Measurements from ENCODE around the gene PALLD. TPM values are rescaled to one million over a fixed set of nuclear protein-coding genes. Genes with fewer than 3 reads are reported as not detected.

The PALLD gene
- total and polyA plus RNA-seq, 3 donors from 2014 or later = 138 to 156 (median 146) TPM

GRCh38 chr4:168751263-168752225 lies 254.7 kb downstream of the PALLD start:
- no peaks in the 10 kb centered on the region for H3K9me3 ChIP-seq
- intact Hi-C loops (cut with DNase I; ENCODE audit: low total_unique reads) = no loop called here
- 77 to 89% methylated on average over 12 of the region's 12 CpGs for WGBS, 2 donors

DNA sequence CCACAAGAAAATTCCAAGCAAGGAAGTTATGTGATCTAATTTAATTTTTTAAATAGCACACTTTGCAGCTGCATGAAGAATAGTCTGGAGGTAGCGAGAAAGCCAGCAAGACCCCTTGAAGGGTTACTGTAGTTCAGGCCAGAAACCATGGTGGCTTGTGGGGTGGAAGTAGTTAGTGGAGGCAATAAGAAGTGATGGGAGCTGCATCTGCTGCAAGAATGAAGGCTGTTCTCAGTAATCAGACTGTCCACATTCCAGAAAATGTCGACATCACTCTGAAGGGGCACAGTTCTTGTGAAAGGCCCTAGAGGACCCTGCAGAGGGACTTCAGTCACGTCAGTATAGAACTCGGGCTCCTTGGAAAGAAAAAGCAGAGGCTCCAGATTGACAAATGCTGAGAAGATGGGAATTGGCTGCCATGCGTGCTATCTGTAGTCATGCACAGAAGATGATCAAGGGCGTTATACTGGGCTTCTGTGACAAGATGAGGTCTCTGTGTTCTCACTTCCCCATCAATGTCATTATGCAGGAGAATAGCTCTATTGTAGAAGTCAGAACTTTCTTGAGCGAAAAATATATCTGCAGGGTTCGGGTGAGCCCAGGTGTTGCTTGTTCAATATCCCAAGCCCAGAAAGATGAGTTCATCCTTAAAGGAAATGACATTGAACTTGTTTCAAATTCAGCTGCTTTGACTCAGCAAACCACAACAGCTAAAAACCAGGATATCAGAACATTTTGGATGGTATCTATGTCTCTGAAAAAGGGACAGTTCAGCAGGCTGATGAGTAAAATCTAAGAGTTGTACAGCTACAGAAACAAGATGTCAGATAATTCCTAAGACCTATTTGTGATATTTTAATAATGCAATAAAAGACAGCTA lies 259.0 kb downstream of the PALLD start:
- 86 to 92% methylated on average over 8 of the region's 8 CpGs for WGBS, 2 donors
- H3K27me3 ChIP-seq = no peaks in the 10 kb centered on the region
- H3K27ac ChIP-seq = no peak overlapping the region
- H3K36me3 ChIP-seq (ENCODE audit: low read depth, missing control alignments) = no peaks in the 10 kb centered on the region
- TF ChIP-seq CTCF (IDR thresholded peaks at IDR 0.05) = no peak
- TF ChIP-seq POLR2A (IDR thresholded peaks at IDR 0.05) = no peak
- no peaks in the 10 kb centered on the region for H3K4me1 ChIP-seq
- H3K4me3 ChIP-seq = no peak overlapping the region
- intact Hi-C loops (cut with DNase I; ENCODE audit: low total_unique reads) = no loop called here
- DNase-seq = no peak
- H3K9me3 ChIP-seq = no peaks in the 10 kb centered on the region

More at GRCh38 chr4:168751263-168752225, 254.7 kb downstream of the PALLD start:
- no peak overlapping the region for H3K4me3 ChIP-seq
- H3K36me3 ChIP-seq (ENCODE audit: low read depth, missing control alignments) = no peaks in the 10 kb centered on the region
- no peak overlapping the region for H3K27ac ChIP-seq
- DNase-seq = no peak
- no peaks in the 10 kb centered on the region for H3K27me3 ChIP-seq
- TF ChIP-seq POLR2A (IDR thresholded peaks at IDR 0.05) = no peak
- no peak for TF ChIP-seq CTCF (IDR thresholded peaks at IDR 0.05)
- H3K4me1 ChIP-seq = no peaks in the 10 kb centered on the region

DNA sequence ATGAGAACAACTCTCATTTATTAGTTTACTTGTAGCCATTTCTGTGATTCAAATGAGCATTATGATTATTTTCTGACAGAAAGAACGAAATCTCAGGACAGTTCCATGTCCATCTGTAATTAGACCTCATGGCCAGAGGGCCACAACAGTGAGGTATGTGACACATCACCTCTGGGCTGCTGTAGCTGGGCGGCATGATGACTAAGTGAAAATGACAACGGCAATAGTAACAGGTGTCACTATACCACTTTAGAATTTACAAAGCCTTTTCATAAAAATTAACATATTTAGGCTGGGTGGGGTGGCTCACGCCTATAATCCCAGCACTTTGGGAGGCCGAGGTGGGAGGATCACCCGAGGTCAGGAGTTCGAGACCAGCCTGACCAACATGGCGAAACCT lies 260.6 kb downstream of the PALLD start:
- intact Hi-C loops (cut with DNase I; ENCODE audit: low total_unique reads) = no loop called here
- no peaks in the 10 kb centered on the region for H3K9me3 ChIP-seq
- H3K4me1 ChIP-seq = no peaks in the 10 kb centered on the region
- 90 to 94% methylated on average over 8 of the region's 8 CpGs for WGBS, 2 donors
- no peaks in the 10 kb centered on the region for H3K36me3 ChIP-seq (ENCODE audit: low read depth, missing control alignments)
- H3K27ac ChIP-seq = no peak overlapping the region
- H3K27me3 ChIP-seq = no peaks in the 10 kb centered on the region
- no peak overlapping the region for H3K4me3 ChIP-seq
- DNase-seq = no peak
- TF ChIP-seq CTCF (IDR thresholded peaks at IDR 0.05) = no peak
- TF ChIP-seq POLR2A (IDR thresholded peaks at IDR 0.05) = no peak

DNA sequence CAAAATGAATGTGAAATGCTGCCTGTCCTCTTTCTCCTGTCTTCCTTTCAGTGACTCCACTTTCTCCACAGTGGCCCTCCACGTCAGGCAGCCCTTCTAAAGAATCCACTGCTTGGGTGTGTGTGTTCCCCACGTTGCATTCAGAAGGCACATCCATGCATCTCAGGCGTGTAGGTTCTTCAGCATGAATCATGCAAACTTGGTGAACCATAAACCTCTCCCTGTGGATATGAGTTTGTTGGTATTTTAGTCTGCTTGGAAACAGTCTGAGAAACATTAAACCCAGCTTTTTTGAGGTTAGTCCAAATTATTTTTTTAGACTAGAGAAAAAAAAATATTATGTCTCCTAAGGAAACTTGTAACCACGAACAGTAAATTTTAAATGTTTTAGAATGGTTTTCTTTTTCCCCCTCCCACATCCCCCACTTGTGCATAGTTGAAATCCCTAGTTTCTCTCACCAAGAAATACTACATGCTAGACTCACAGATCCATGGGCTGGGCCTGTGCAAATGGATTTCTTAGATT lies 261.6 kb downstream of the PALLD start:
- 45 to 56% methylated on average over 4 of the region's 4 CpGs for WGBS, 2 donors
- DNase-seq = no peak

More for the DNA sequence above, 261.6 kb downstream of the PALLD start:
- TF ChIP-seq CTCF (IDR thresholded peaks at IDR 0.05) (no peak), POLR2A (IDR thresholded peaks at IDR 0.05) (no peak)
- Histone ChIP-seq H3K9me3 (no peaks in the 10 kb centered on the region), H3K27ac (no peak overlapping the region), H3K4me3 (no peak overlapping the region), H3K27me3 (no peaks in the 10 kb centered on the region), H3K36me3 (ENCODE audit: low read depth, missing control alignments) (no peaks in the 10 kb centered on the region), H3K4me1 (no peaks in the 10 kb centered on the region)
- intact Hi-C loops (cut with DNase I; ENCODE audit: low total_unique reads) = no loop called here

Measured in testis (tissue), 3 donors.